MG63 (cell line): ENCODE data around the gene VNN1. TPM values are rescaled to one million over a fixed set of nuclear protein-coding genes. Genes with fewer than 3 reads are reported as not detected.
"Not testable (repeated sequence)": the region's sequence is repeated elsewhere in the genome, so short reads cannot be mapped to it uniquely, and the experiment has no call there.

Source experiments
- DNase-seq: peaks from one replicate; pipeline ENCODE4 v3.0.0-alpha.2; 2020
- H3K27me3 ChIP-seq: fragments of 250-450 bp; sonication (Bioruptor Pico); 2 replicates; pipeline ENCODE4 v1.5.1; 2020; ENCODE audit warnings: mild to moderate bottlenecking, moderate library complexity
- H3K36me3 ChIP-seq: fragments of 250-450 bp; sonication (Bioruptor Pico); 2 replicates; pipeline ENCODE4 v1.5.1; 2020; ENCODE audit warnings: mild to moderate bottlenecking, moderate library complexity
- H3K4me3 ChIP-seq: fragments of 250-450 bp; sonication (Bioruptor Pico); 2 replicates; pipeline ENCODE4 v1.5.1; 2020; ENCODE audit warnings: mild to moderate bottlenecking, moderate library complexity
- H3K9me3 ChIP-seq: fragments of 250-450 bp; sonication (Bioruptor Pico); 2 replicates; pipeline ENCODE4 v1.5.1; 2020; ENCODE audit warnings: mild to moderate bottlenecking, moderate library complexity
- total RNA-seq: library from RNA; depleted of rRNA; stranded (reverse); fragments of >200 nt; shearing (Covaris generic); gene quantifications from 2 replicates; pipeline ENCODE4 v1.2.3, GENCODE V29; 2014; ENCODE audit warnings: low replicate concordance

VNN1 gene
- total RNA-seq, 1 experiment from 2014 or later: not detected

DNA sequence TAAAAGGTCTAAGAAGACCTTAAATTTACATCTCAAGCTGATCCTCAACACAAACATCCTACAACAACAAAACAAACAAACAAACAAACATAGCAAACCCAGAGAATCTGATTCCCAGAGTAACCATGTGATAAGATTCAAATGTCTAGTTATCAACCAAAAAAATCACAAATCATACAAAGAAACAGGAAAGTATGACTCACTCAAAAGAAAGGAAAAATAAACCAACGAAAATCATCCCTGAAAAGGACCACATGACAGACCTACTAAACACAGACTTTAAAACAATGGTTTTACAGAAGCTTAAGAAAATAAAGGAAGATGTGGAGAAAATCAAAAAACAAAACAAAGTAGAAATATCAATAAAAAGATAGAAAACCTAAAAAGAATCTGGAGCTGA lies 18.1 kb downstream of the VNN1 start:
- no peak overlapping the region for H3K4me3 ChIP-seq
- no peak for DNase-seq
- H3K27me3 ChIP-seq: no peaks in the 10 kb centered on the region
- no peaks in the 10 kb centered on the region for H3K36me3 ChIP-seq
- peaks cover 11% of the 10 kb centered on the region for H3K9me3 ChIP-seq

DNA sequence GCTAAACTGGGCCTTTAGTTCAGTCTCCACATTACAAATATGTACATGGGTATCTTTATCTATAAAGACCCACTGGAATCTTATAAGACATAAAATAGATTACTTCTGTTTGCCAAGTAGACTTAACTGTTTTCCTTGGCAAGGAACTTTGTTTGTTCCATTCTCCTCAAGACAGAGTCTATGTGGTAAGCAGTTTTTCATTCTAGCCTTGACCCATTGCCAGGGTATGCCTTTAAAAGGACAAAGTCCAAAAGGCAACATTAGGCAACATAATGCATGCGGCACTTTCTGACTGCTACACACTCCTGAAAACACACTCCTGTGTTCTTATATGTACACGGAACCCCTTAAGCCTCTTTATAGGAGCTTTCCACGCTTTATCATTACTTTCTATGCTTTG lies 20.4 kb downstream of the VNN1 start:
- H3K36me3 ChIP-seq: no peaks in the 10 kb centered on the region
- no peak overlapping the region for H3K4me3 ChIP-seq
- DNase-seq: no peak
- no peaks in the 10 kb centered on the region for H3K27me3 ChIP-seq
- peaks cover 11% of the 10 kb centered on the region for H3K9me3 ChIP-seq

DNA sequence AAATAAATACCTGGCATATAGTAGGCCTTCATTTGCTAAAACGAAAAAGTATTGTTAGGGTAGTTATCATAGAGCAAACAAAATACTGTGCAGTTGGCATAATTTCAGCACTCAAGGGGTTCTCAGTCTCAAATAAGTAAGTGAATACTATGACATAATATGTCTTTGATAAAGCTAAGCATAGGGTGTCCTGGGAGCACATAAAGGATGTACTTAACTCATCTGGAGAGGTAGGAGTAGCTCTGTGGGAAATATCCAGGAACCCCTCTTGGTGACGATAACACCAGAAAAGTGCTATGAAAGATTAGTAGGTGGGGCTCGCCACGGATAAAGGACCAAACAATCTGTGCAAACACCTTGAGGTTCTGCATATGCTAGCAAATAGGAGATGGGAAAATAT lies 23.2 kb downstream of the VNN1 start:
- Histone ChIP-seq H3K9me3 (peaks cover 4% of the 10 kb centered on the region; the same call in 1 of the 2 replicates), H3K27me3 (no peaks in the 10 kb centered on the region), H3K36me3 (no peaks in the 10 kb centered on the region), H3K4me3 (no peak overlapping the region)
- DNase-seq: no peak

DNA sequence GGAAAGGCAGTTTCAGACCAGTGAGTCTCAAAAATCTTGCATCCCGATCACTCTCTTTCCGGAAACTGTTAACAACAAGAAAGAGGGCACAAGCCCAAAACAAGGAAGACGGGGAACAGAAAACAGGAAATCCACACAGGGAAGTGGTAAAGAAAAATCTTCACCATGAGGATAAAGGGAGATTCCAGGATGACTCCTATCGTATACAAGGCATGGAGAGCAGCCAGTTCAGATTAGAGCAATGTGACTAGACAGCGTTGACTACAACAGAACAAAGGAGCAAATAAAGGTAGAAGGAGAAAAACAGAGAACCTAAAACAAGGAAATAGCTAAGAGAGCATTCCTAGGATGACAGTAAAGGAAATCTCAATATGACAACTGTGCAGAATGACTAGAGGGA lies 26.5 kb downstream of the VNN1 start:
- peak; percentile 56 for DNase-seq
- H3K4me3 ChIP-seq: peak overlapping the region; percentile 30
- H3K27me3 ChIP-seq: no peaks in the 10 kb centered on the region
- H3K9me3 ChIP-seq: 0 out of 2 replicates have a peak, but pooled peaks cover 2% of the 10 kb centered on the region
- H3K36me3 ChIP-seq: no peaks in the 10 kb centered on the region

DNA sequence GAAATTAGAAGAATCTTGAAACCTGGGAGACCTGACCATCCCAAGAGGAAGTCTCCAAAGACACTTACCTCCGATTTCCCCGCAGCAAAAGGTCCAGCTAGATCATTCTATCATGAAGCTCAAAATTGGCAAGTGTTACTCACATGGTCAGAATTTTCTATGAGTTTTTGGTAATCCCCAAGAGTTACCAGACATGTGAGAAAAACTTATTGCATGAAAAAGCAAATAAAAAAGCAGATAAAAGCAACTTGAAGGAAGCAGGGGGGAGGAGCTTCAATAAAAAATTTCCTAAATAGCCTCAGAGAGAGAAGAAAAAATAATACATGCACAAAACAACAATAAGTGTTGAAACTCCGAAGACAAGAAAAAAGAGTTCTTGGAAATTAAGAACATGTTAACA lies 27.3 kb downstream of the VNN1 start:
- Histone ChIP-seq H3K27me3 (no peaks in the 10 kb centered on the region), H3K9me3 (0 out of 2 replicates have a peak, but pooled peaks cover 2% of the 10 kb centered on the region), H3K4me3 (peak overlapping the region; percentile 30), H3K36me3 (no peaks in the 10 kb centered on the region)
- no peak for DNase-seq

DNA sequence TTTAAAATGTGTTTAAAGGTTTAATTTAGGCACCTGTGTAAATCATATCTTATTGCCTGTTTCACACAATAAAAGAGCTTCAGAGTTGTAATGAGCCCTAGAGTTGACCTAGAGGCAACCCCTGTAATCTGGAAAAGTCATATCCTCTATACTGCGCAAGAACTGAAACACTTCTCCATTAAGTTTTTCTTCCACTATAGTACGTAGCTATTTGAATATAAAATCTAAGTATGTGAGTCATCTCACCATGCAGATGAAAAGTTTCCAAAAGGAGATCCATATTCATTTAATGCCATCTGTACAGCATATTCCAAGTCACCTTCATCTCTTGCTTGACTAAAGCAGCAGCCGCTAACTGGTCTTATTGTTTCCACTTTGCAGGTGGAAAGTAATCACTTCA lies 28.8 kb downstream of the VNN1 start:
- no peaks in the 10 kb centered on the region for H3K36me3 ChIP-seq
- DNase-seq: no peak
- H3K9me3 ChIP-seq: 0 out of 2 replicates have a peak, but pooled peaks cover 2% of the 10 kb centered on the region
- H3K4me3 ChIP-seq: no peak overlapping the region
- no peaks in the 10 kb centered on the region for H3K27me3 ChIP-seq

DNA sequence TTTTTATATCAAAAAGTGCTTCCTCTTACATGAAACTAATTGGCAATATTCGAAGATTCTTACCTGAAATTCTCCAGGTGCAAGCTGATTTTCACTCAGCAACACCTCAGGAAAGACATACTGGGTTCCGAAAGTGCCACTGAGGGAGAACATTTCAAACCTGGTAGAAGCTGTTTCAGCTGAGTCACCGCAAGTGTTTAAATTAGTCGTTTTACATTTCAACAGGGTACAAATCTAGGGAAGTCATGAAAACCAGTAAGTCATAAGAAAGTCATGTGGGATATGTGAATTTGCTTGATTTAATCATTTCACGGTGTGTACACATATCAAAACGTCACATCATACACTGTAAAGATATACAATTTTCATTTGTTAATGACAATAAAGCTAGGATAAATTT lies 29.6 kb downstream of the VNN1 start:
- Histone ChIP-seq H3K4me3 (no peak overlapping the region), H3K9me3 (0 out of 2 replicates have a peak, but pooled peaks cover 2% of the 10 kb centered on the region), H3K27me3 (no peaks in the 10 kb centered on the region), H3K36me3 (no peaks in the 10 kb centered on the region)
- DNase-seq: no peak

DNA sequence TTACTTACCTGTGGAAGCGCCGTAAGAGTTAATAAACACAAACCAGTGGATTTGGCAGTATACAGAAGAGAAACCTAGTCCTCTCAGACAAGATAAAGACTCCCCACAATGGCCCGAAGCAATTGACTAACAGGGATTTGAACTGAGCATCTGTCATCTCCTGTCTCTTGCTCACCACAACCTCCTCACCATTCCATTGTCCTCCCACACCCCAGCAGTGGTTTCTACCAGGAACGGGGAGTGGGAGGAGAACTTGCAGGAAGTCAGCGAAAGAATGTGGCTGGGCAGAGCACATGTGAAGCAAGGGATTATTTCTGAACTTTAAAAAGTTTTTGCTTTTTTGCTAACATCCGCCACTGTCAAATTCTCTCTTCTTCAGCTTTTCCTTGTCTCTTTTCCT lies 30.3 kb downstream of the VNN1 start:
- H3K27me3 ChIP-seq: no peaks in the 10 kb centered on the region
- DNase-seq: no peak
- no peak overlapping the region for H3K4me3 ChIP-seq
- 0 out of 2 replicates have a peak, but pooled peaks cover 2% of the 10 kb centered on the region for H3K9me3 ChIP-seq
- no peaks in the 10 kb centered on the region for H3K36me3 ChIP-seq

DNA sequence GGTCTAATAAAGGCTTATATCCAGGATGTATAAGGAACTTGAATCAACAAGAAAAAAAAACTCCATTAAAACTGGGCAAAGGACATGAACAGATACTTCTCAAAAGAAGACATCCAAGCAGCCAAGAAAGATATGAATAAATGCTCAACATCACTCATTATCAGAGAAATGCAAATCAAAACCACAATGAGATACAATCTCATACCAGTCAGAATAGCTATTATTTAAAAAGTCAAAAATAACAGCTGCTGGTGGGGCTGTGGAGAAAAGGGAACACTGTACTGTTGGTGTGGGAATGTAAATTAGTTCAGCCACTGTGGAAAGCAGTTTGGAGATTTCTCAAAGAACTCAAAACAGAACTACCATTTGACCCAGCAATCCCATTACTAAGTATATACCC lies 34.8 kb downstream of the VNN1 start:
- not testable (repeated sequence) for H3K36me3 ChIP-seq, H3K4me3 ChIP-seq, H3K27me3 ChIP-seq, H3K9me3 ChIP-seq, DNase-seq

DNA sequence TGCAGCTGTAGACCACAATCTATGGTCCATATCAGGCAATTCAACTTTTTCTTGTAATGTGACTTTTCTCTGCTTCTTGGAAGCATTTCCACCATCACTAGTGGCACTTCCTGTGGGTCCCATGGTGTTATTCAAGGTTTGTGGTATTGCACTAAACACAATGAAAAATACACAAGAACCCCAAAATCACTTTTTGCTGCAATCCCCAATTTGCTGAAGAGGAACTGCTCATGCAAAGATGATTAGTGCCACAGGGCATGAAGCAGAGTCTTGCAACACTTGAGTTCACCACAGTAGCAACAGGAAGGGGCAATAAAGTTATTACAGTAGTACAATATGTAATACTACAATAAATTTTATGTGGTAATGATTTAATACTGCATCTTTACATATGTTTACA lies 38.1 kb downstream of the VNN1 start:
- H3K9me3 ChIP-seq: no peaks in the 10 kb centered on the region
- no peak for DNase-seq
- H3K27me3 ChIP-seq: no peaks in the 10 kb centered on the region
- no peak overlapping the region for H3K4me3 ChIP-seq
- no peaks in the 10 kb centered on the region for H3K36me3 ChIP-seq

DNA sequence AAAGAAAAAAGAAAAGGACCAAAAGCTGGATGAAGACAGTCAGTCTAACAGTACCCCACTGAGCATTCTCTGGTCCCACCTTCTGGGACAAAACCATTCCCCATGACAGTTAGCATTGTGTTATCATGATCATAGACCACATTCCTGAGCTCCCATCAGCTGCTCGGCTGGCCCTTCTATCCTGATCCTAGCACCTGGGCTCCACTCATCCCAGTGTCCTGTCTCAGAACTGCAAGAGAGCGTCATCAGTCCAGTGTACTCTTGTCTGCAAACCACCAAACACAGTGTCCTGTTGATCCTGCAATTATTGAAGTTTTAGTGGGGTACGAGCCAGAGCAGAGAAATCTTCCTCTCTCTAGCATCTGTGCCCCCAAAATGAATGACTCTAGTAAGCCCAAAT lies 38.9 kb downstream of the VNN1 start:
- DNase-seq: no peak
- H3K27me3 ChIP-seq: no peaks in the 10 kb centered on the region
- no peaks in the 10 kb centered on the region for H3K36me3 ChIP-seq
- no peak overlapping the region for H3K4me3 ChIP-seq
- no peaks in the 10 kb centered on the region for H3K9me3 ChIP-seq

DNA sequence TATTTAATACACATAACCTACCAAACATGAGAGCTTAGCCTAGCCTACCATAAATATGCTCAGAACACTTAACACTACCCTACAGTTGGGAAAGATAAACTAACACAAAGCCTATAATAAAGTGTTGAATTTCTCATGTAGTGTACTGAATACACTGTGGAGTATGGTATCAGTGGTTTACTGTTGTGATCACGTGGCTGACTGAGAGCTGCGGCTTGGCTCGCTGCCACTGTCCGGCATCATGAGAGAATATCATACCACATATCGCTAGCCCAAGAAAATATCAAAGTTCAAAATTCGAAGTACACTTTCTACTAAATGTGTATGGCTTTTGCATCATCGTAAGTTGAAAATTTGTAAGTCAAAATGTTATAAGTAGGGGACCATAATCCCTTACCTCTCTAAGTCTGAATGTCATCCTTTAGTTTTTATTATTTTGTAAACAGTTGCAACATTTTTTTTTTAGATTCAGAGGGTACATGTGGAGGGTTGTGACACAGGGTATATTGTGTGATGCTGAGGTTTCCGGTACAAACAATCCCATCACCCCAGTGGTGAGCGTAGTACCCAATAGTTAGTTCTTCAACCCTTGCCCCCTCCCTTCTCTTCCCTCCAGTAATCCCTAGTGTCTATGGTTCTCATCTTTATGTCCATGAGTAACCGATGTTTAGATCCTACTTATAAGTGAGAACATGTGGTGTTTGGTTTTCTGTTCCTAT lies 40.3 kb downstream of the VNN1 start:
- Histone ChIP-seq H3K36me3 (no peaks in the 10 kb centered on the region), H3K4me3 (no peak overlapping the region), H3K27me3 (no peaks in the 10 kb centered on the region), H3K9me3 (no peaks in the 10 kb centered on the region)
- DNase-seq: peak; percentile 27

DNA sequence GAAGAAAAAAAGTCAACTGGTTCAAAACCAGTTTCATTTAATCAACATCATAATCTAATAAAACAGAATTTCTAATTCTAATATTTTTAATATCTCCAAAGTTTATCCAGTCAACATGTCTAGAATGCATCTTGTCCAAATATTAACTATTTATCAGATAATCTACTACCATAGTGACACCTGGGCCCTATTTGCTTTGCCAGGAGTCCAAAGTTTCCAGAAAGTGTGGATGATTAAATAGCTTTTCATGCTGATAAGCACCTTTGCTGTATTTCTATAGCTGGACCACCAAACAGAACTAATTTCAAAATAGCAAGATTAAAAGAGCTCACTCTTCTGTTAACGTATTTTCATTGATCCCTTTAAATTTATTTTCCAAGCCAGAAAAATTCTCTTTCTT lies 42.6 kb downstream of the VNN1 start:
- DNase-seq: no peak

DNA sequence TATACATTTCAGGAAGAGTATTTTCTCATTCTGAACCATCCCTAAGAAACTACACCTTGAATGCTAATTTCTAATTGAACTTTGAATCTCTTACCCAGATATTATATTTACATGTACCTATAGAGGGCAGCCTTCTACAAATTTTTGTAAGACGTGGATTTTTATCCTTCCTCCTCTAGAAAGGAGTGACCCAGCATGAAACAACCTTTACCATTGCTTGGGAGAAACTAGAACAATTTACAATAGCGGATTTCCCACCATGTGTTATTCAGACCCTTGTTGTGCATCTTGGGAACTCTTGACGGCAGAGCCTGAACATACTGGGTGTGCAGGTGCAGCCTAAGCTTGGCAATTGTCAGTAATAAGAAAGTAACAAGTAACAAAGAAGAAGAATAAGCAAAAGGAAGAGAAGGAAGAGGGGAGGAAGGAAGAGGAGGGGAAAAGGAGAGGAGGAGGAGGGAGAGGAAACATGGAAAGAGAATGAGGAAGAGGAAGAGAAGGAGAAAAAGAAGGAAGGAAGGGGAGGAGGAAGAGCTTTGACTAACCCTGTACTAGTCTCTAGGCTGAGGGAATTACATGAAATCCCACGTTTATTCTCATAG lies 44.1 kb downstream of the VNN1 start:
- H3K9me3 ChIP-seq: 0 out of 2 replicates have a peak, but pooled peaks cover 3% of the 10 kb centered on the region
- H3K4me3 ChIP-seq: no peak overlapping the region
- H3K36me3 ChIP-seq: no peaks in the 10 kb centered on the region
- no peak for DNase-seq
- no peaks in the 10 kb centered on the region for H3K27me3 ChIP-seq

More for the DNA sequence above, 42.6 kb downstream of the VNN1 start:
- Histone ChIP-seq H3K27me3 (no peaks in the 10 kb centered on the region), H3K9me3 (no peaks in the 10 kb centered on the region), H3K4me3 (no peak overlapping the region), H3K36me3 (no peaks in the 10 kb centered on the region)

DNA sequence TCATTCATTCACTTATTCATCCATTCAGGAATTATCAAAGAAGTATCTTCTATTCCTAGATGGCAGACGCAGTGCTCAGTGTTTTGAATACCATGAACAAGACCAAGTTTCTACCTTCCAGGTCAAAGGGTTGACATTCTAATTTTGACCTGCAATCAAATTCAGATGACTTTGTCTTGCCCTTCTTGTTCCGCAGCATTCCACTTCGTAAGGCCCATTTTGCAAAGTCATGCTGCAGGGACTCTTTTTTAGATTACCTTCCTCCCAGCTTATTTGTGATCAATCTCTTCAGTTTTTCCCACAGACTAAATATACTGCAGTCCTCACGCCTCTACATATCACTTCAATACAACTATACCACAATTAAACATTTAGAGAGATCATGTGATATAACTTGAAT lies 47.7 kb downstream of the VNN1 start:
- Histone ChIP-seq H3K9me3 (0 out of 2 replicates have a peak, but pooled peaks cover 3% of the 10 kb centered on the region), H3K36me3 (no peaks in the 10 kb centered on the region), H3K27me3 (peaks cover under 1% of the 10 kb centered on the region), H3K4me3 (no peak overlapping the region)
- DNase-seq: no peak

DNA sequence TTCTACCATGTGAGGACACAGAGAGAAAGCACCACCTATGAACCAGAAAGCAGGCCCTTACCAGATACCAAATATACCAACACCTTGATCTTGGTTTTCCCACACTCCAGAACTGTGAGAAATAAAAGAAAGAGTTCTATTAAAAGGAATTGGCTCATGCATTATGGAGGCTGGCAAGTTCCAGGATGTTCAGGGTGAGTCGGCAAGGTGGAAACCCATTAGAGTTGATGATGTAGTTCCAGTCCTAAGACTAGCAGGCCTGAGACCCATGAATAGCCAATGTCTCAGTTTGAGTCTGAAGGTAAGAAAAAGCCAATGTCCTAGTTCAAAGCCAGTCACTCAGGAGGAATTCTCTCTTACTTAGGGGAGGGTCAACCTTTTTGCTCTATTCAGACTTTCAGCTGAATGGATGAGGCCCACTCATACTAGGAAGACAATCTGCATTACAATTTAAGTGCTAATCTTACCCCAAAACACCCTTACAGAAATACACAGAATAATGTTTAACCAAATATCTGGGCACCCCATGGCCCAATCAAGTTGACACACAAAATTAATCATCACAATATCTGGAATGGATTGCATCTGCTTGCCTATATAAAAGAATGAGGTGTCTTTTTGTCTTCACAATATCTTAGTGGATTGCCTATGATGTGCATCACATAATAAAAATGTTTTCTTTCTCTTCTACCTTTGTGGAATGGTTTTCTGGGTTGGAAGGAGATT lies 49.4 kb downstream of the VNN1 start:
- 0 out of 2 replicates have a peak, but pooled peaks cover 3% of the 10 kb centered on the region for H3K9me3 ChIP-seq
- no peak overlapping the region for H3K4me3 ChIP-seq
- DNase-seq: no peak
- peaks cover 4% of the 10 kb centered on the region for H3K27me3 ChIP-seq
- no peaks in the 10 kb centered on the region for H3K36me3 ChIP-seq

DNA sequence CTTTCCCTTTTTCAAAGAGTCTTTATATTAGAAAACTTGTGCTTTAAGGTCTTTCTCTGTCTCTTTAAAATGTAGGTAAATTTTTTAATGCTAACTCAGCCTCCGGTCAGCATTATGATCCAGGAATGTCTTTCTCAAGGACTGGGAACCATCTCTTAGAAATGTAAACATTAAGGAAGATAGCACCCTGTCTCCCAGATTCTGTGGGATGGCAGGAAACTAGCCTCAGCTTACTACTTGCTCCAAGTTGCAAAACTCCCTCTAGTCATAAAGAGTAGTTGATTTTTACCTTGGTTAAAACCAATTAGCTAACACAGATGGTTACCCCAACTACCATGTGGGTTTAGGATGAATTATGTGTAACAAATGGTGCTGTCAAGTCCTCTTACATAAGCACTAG lies 50.2 kb downstream of the VNN1 start:
- Histone ChIP-seq H3K27me3 (peaks cover 12% of the 10 kb centered on the region), H3K36me3 (no peaks in the 10 kb centered on the region), H3K9me3 (0 out of 2 replicates have a peak, but pooled peaks cover 3% of the 10 kb centered on the region), H3K4me3 (no peak overlapping the region)
- no peak for DNase-seq
